ENCODE results near the gene ADAMTS7.
"Not testable (repeated sequence)": the region's sequence is repeated elsewhere in the genome, so short reads cannot be mapped to it uniquely, and the experiment has no call there.

Gene ADAMTS7

DNA sequence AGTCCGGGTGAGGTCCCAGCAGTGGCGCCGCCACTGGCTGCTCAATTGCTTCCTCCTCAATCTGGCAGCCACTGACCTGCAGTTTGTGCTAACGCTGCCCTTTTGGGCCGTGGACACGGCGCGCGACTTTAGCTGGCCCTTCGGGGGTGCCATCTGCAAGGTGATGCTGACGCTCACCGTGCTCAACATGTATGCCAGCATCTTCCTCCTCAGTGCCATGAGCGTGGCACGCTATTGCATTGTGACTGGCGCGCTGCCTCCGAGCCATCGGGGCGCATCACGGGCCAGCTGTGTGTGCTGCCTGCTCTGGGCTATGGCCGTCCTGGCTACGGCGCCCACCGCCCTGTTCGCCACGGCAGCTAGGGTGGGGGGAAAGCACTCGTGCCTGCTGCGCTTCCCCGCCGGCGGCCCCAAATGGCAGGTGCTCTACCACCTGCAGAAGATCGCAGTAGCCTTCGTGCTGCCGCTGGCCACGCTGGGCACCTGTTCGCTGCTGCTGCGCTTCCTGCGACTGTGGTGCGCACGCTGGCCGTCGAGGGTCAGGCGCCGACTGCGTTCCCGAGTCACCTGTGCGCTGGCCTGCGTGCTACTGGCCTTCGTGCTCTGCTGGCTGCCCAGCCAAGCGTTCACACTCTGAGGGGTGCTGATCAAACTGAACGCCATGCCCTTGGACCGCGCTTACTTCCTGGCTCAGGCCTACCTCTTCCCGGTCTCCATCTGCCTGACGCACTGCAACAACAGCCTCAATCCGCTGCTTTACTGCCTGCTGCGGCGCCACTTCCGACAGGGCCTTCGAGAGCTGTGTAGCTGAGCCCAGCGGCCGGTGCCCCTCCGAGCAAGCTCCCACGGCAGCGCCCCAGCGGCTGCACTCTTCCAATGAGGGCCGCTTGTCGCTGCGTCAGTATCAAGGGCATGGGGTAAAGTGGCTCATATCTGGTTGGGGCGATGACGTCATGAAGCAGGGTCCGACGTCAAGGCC is 20.3 kb upstream of the ADAMTS7 start:
- no peak for DNase-seq

DNA sequence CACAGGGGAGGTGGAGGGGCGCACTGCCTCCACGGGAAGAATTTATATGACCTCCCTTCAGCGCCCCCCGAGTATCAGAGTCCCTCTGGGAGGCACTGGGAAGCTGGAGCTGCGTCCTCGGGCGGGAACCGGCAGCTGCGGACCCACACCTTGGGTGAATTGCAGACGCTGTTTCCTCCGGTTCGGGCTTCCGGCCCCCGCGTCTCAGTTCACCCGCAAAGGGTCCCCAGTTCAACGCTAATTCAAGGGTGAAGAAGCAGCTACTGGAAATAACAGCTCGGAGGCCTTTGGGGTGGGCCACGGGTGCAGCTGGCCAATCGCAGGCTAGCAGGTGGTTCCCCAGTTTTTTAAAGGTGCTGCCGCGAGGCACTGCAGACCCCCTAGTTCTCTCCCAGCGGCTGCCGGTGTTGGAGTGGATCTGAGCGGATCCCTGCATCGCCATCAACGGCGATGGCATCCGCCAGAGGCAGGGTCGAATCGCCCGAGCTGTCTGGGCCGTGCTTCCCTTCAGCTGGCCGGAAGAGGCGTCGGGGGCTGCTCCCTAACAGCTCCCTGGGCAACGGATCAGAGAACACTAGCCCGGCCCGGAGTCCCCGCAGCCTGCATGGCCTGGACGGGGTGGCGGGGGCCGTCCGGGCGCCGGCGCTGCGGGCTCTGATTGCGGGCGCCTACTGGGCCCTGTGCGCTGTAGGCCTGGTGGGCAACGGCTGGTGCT is 19.4 kb upstream of the ADAMTS7 start:
- no peak for DNase-seq

DNA sequence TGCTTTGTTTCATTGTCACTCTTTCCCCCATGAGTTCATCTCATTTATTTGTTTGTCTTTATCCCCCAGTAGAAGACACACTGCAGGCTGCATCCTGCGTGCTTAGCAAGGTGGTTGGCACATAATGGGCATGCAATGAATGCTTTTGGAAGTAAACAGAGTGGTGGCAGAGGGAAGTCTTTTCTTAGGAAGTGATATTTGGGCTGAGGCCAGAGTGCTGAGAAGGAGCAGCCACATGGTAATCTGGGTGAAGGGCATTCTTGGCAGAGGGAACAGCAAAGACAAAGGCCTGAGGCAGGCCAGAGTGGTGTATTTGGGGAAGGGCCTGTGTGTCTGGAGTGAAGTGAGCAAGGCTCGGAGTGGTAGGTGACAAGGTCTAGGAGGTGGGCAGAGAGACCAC is 17.7 kb upstream of the ADAMTS7 start:
- DNase-seq = no peak

DNA sequence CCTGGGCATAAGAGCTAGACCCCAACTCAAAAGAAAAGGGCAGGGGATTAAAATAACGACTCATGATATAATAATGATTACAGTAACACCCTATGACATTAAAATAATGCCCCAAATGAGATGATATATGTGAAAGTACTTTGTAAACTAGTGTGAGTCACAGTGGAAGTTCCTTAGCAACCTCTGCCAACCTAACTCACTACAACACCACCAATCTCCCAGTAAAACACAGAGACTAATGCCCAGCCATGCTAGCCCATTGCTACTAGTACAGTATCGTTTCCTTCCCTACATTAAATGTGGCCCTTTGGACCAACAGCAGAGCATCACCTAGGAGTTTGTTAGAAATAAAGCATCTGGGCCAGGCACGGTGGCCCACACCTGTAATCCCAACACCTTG is 11.2 kb upstream of the ADAMTS7 start:
- no peak for DNase-seq

DNA sequence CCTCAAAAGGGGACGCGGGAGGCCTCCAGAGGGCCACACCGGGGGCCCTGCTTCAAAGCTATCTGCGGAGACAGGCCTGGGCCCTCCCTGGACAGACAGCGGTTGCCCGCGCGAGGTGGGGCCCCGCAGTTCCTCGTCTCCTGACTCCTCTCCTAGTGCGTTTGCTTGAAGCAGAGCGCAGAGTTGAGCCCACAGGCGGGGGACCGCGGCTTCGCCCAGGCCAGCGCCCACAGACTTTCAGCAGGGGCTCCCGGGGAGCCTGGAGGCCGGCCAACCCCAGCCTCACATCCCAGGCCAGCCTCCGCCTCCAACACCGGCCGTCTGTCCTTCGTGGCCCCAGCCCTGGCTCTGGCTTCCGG is 540 bp upstream of the ADAMTS7 start:
- no peak for DNase-seq

DNA sequence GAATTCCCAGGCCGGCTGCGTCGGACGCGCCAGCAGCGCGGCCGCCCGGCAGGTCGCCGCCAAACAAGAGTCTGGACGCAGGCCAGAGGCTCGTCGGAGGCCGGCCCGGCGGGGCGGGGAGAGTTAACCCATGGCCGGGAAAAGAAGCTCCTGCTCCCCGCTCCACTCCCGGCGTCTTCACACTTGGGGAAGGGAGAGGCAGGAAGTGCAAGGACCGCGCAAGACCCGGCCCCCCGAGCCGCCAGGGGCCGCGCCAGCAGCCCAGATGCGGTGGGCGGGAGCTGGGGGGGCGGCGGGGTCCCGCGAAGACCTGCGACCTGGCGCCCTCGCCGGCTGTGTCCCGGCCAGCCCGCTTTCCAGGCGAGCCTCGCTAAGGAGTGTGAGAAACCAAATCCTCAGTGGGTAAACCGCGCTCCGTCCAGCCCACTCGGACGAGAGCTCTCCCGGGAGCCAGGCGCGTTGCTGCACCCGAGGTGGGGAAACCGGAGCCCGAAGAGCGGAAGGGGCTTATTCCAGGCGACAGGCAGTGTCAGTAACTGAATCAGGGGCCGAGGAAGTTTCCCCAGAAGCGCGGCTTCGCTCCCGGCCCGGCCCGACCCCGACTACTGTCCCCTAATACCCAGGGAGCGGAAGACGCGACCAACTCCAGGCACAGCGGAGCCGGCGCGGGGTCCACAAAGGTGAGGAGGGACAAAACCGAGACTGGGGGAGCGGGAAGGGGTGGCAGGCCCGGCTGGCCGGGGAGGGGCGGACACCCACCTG is 721 bp downstream of the ADAMTS7 start:
- no peak for DNase-seq

DNA sequence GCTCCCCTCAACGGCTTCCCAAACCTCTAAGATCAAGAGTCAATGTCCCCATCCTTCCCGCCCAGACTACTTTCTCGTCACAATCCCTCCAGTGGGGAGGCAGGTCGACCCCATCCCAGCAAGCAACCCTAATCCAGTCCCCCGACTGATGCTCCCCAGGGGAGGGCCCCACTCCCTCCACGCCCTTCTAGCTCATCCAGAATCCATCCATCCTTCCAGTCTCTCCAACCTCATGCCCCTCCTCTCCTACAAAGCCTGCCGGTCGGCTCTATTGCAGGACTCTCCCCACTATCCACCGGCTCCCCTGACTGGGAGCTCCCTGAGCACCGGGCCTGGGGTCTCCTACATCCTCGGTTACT is 1.3 kb downstream of the ADAMTS7 start:
- DNase-seq = no peak

DNA sequence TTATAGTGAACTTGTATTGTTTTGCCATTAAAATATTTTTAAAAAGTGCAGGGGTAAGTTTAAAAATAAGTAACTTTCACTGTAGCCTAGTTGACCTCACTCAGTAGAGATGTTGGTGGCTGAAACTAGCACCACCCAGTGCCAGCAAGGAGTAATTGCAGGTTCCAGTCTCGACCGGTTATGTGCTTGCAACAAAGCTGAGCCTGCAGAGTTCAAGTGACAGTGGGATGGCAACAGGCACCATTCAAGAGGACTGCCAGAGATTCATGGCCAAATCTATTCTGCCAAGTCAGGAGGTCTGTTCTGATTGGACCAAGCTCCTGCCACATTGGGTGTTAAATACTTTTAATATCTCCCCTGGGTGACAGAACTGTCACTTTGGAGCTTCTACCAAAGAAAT is 2.7 kb downstream of the ADAMTS7 start:
- peak; percentile 28 for DNase-seq

DNA sequence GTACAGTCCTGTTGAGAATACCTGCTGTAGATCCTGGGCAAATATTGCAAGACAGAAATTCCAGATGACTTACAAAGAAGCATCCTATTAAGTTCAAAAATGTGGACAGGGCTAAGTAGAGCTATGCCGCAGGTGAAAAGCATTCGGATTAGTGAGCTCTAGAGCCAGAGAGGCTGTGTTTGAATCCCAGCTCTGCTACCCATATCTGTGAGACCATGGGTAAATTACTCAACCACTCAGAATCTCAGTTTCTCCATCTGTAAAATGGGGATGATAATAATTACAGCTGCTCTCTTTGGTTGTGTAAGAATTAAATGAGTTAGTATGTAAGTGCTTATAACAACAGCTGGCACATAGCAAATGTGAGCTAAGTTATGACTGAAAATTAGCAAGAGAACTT is 3.9 kb downstream of the ADAMTS7 start:
- DNase-seq = no peak

DNA sequence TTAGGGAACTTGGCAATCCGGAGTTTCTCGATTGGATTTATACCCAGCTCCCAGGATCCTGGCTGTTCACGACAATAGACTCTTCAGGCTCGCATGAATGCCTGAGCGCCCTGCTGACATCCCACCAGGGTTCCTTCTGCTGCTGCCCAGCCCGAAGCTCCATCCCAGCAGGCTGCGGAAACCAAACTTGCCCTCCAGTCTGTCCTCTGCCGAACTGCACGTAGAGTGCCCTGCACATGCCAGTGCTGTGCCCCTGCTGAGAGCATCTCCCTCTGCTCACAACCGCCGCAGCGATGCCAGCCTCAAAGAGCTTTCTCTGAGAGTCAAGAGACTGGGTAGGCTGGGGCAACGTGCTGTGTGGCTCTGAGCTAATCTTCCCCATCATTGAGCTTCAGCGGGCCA is 6.9 kb downstream of the ADAMTS7 start:
- no peak for DNase-seq

DNA sequence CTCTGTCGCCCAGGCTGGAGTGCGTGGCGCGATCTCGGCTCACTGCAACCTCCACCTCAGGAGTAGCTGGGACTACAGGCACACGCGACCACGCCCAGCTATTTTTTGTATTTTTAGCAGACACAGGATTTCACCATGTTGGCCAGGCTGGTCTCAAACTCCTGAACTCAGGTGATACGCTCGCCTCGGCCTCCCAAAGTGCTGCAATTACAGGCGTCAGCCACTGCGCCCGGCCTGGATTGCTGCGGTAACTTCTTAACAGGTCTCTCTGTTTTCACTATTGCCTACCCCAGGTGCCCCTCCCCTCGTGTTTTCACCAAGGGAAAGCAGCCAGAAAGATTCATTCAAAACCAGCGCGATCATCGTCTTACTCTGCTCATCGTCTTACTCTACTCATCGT is 10.5 kb downstream of the ADAMTS7 start:
- DNase-seq = no peak

DNA sequence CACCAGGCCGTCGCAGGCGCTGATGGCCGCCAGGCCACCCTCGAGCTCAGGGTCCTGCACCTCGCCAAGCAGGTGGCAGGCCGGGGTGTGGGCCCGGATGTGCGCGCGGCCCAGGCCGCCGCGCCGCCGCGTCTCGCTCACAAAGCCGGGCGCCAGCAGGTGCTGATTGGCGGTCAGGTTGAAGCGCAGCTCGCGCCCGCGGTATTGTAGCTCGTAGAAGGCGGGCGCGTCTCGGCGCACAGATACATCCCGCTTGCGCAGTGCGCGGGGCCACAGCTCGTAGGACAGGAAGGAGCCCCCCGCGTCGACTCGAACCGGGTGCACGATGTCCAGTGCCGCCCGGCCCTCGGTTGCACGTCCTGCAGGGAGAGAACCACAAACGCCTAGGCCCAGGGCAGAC is 11.1 kb downstream of the ADAMTS7 start:
- DNase-seq = no peak

DNA sequence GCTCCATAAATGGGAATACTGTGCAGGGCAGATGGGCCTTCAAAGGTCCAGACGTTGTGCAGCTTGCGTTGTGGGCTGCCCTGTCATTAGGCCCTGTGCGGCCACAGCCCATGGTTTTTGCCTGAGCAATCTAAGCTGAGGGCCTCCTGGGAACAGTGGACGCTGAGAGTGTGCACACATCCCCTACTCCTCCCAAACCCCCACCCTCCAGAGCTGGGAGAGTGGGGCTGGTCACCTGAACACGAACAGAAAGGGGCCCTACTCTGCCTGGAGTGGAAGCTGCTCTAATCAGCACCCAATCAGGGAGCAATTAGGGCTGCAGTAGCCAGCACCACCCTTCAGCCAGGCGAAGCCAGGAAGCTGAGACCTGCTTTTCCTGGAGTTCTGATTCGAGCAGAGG is 12.2 kb downstream of the ADAMTS7 start:
- not testable (repeated sequence) for DNase-seq

DNA sequence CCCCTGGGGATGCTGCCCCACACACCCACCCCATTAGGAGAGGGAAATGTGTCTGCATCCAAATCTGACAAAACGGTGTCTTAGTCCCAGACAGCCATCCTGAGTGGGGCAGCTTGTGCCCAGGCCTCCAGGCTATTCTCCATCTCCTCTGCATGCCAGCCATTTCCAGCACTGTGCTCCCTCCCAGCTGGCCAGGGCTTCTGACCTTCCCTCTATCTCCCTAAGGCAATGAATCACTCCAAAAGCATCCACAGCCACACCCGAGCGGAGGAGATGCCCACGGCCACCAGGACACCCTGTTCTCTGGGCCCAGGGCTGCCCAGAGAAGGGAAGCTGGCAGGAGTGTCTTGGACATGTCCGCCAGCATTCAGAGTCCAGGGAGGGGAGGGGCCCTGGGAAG is 12.9 kb downstream of the ADAMTS7 start:
- DNase-seq = not testable (repeated sequence)

DNA sequence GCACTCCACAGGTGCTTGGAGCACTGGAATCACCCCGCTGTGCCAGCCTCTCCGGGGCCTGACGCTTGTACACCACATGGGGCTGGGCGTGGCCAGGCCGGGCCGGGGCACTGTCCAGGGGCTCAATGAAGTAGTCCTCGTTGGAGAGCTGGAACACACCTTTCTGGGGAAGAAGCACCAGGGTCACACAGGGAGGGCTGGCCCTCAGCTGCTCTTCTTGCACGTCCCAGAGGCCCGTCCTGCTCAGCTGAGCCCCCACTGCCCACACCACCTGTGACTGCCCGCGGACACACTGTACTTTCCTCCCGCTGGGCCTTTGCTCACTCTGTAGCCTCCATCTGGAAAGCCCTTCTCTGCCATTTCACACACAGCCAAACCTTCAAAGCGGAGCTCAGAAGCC is 13.3 kb downstream of the ADAMTS7 start:
- no peak for DNase-seq

DNA sequence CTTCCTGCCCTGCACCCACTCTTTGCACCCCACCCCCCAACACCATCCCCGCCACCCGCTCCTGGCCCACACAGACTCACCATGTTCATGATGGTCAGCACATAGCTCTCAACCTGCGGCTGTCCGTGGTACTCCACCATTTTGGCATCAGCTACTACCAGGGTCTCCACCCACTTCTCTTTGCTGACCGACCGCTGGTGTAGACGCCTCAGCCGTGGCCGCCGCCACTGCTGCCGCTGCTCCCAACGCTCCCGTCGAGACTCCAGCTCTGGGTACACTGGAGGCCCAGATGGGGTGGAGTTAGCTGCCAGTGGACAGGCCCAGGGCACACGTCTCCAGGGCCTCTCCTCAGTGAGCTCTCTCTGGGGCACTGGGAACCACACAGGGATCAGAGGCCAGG is 14.8 kb downstream of the ADAMTS7 start:
- DNase-seq = no peak

DNA sequence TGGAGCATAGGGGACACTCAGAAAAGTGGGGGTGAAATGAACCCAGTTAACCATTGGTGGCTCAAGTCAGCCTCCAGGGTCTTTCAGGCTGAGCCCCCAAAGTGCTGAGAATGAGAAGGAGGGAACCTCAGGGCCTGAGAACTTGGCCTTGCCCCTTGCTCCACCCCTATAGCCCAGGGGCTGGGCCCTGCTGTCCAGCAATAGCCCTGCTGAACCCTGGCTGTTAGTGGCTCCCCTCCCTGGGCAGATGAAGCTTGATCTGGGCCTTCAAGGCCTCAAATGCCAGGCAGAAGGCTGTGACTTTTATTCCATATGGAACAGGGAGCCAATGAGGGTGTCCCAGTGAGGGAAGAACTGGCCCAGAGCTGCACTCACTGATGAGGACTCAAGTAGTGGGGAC is 16.2 kb downstream of the ADAMTS7 start:
- DNase-seq = no peak

DNA sequence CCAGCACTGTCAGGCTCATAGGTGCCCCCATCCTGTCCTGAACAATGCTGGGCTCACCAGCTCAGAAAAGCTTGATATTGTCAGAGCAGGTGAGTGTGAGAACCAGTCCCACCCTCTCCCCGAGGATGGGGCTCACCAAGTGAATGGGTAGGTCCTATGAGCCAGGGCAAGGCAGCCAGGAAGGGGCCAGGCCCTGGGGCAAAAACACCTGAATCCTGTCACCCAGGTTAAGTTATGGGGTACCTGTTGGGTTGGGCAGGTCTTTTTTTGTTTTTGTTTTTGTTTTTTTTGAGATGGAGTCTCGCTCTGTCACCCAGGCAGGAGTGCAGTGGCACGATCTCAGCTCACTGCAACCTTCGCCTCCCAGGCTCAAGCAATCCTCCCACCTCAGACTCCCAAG is 16.8 kb downstream of the ADAMTS7 start:
- DNase-seq = not testable (repeated sequence)

DNA sequence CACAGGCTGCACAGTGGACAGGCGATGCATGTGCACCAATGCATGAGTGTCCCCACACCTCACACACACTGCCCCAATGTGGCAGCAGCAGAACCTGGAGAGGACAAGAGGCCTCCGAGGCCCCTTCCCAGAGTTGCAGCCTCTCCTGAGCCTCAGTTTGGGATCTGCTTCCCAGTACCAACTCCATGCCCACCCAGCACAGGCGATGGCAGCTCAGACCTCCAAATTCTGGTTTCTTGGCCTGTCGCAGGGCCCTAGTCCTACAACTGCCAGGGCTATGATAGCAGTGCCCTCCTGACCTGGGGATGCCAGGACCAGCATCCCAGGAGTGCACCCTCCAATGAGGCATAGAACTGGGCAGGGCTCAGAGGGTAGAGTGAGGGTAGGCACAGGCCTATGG is 19.9 kb downstream of the ADAMTS7 start:
- no peak for DNase-seq

DNA sequence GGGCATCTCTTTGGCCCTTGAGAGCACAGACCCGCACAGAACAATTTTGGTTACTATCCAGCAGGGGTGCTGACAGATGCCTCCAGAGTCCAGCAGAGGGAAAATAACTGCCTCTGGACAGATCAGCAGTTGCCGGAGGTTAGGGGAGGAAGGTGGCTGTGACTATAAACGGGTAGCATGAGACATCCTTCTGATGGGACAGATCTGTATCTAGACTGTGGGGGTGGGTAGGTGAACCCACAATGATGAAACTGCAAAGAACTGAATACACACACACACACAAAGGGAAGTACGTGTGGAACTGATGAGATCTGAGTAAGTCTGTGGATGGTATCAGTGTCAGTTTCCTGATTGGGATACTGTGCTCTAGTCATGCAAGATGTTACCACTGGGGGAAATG is 21.2 kb downstream of the ADAMTS7 start:
- peak; percentile 26 for DNase-seq

DNA sequence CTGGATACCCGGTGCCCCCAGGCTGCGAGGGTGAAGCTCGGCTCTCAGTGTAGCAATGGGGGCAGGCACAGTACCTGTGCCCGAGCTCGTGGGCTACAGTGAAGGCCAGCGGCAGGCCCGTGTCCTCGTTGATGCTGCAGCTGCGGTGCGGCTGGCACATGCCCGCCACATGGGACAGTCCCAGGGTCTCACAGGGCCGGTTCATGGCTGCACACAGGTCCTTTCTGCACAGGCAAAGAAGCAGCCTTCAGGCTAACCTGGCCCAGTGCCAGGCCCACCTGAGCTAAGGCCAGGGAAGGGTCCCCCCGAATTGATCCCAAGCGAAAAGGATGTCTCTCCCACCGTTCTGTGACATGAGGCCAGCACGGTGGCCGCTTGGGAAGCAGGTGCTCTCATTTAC is 21.6 kb downstream of the ADAMTS7 start:
- DNase-seq = no peak

DNA sequence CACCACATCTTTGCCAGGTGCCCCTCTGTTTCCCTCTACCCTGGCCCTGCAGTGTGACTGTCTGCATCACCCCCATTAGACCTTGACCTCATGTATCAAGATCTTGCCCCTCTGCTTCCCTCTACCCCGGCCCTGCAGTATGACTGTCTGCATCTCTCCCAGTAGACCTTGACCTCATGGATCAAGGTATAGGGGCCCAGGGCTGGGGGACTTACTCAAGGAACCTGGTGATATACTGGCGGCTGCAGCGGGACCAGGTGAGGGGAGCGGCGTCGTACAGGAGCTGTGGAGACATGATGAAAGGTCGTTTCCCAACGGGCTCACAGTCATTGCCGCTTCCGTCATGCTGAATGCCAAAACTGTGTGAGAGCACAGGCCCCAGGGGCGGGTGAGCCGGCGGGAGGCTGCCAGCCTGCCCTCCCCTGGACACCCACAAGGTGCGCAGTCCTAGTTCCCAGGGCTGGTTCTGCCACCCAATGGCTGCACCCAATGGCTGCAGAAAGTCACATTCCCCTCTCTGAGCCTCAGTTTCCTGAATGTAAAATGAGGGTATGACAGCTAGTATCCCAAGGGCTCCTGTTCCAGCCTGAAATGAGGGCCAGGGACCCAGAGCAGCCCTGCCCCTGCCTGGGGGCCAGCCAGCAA is 23.1 kb downstream of the ADAMTS7 start:
- no peak for DNase-seq

DNA sequence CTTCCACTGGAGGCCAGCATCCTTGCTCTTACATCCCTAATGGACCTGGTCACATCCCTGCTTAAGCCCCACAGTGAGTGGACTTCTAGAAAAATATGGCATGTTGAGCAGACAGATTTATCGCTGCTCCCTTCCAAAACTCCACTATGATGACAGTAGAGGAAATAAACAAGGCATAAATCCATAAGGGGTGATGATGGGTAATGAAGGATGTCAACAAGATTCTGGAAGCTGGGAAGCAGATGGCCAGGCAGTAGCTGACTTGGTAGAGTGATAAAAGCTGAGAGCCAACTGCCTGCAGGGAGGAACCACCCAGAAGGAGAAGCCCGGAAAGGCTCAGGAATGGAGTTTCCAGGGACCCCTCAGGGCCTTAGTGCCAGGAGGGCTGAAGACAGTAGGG is 28.9 kb downstream of the ADAMTS7 start:
- not testable (repeated sequence) for DNase-seq

Data from stimulated activated CD4-positive, alpha-beta T cell treated with anti-CD3 and anti-CD28 coated beads, Interleukin-1b, Interleukin-23, amount 100 ng/mL, for 48 hours (primary cell).